ENCODE measurements around the gene INTS6. TPM values are rescaled to one million over a fixed set of nuclear protein-coding genes. Genes with fewer than 3 reads are reported as not detected.

Gene INTS6
- total RNA-seq, 1 experiment from 2014 or later: 27.2 TPM

GRCh38 chr13:51355217-51355616, 97.6 kb downstream of the INTS6 start (continued):
- TF ChIP-seq ARID4B (CRISPR knock-in tag; IDR thresholded peaks at IDR 0.05; ENCODE audit: borderline replicate concordance) (no peak), ZSCAN18 (CRISPR knock-in tag; IDR thresholded peaks at IDR 0.05) (no peak), CREM (CRISPR knock-in tag; IDR thresholded peaks at IDR 0.05) (no peak), KAT7 (CRISPR knock-in tag; IDR thresholded peaks at IDR 0.05; ENCODE audit: borderline replicate concordance) (no peak)

- Mint-ChIP-seq H3K36me3 (no peaks in the 10 kb centered on the region), H3K4me1 (peaks cover 30% of the 10 kb centered on the region), H3K27ac (no peak overlapping the region), H3K9me3 (peaks cover 4% of the 10 kb centered on the region; the same call in 1 of the 2 replicates), H3K27me3 (ENCODE audit: low read depth) (no peaks in the 10 kb centered on the region), H3K4me3 (no peak overlapping the region)
- ChIA-PET POLR2A (no interaction called here), CTCF (interaction anchor here (1.2 to 1.3 kb wide), 2 partner anchors 63 to 224 kb away, joined by 3 to 5 read pairs; no protein-coding TSS in a partner anchor)
- DNase-seq (ENCODE audit: low spot score) (no peak), ATAC-seq (no peak)
- no peak for TF ChIP-seq ERG (CRISPR knock-in tag; IDR thresholded peaks at IDR 0.05)
- no peak for TF ChIP-seq ZNF416 (CRISPR knock-in tag; IDR thresholded peaks at IDR 0.05)
- TF ChIP-seq MYBL2 (CRISPR knock-in tag; IDR thresholded peaks at IDR 0.05): no peak
- TF ChIP-seq ETV6 (CRISPR knock-in tag; IDR thresholded peaks at IDR 0.05): no peak
- TF ChIP-seq MAX (CRISPR knock-in tag; IDR thresholded peaks at IDR 0.05): no peak
- no peak for TF ChIP-seq SMAD3 (CRISPR knock-in tag; IDR thresholded peaks at IDR 0.05; ENCODE audit: borderline replicate concordance)
- no peak for TF ChIP-seq PRRX2 (CRISPR knock-in tag; IDR thresholded peaks at IDR 0.05)
- TF ChIP-seq CREM (CRISPR knock-in tag; IDR thresholded peaks at IDR 0.05): no peak
- TF ChIP-seq ZNF232 (CRISPR knock-in tag; IDR thresholded peaks at IDR 0.05): no peak
- TF ChIP-seq ZNF121 (CRISPR knock-in tag; IDR thresholded peaks at IDR 0.05): no peak
- no peak for TF ChIP-seq IRF1 (CRISPR knock-in tag; IDR thresholded peaks at IDR 0.05)
- no peak for TF ChIP-seq USF1 (CRISPR knock-in tag; IDR thresholded peaks at IDR 0.05)
- no peak for TF ChIP-seq HMGA2 (CRISPR knock-in tag; IDR thresholded peaks at IDR 0.05)
- no peak for TF ChIP-seq CBFB (CRISPR knock-in tag; IDR thresholded peaks at IDR 0.05; ENCODE audit: low read depth)
- TF ChIP-seq E2F1 (CRISPR knock-in tag; IDR thresholded peaks at IDR 0.05): no peak
- TF ChIP-seq KAT7 (CRISPR knock-in tag; IDR thresholded peaks at IDR 0.05; ENCODE audit: borderline replicate concordance): no peak
- TF ChIP-seq SOX15 (CRISPR knock-in tag; IDR thresholded peaks at IDR 0.05): no peak
- TF ChIP-seq ZNF317 (CRISPR knock-in tag; IDR thresholded peaks at IDR 0.05; ENCODE audit: borderline replicate concordance, low read depth): no peak
Measured at GRCh38 chr13:51349016-51349415, 103.8 kb downstream of the INTS6 start.
